Measurements from ENCODE around the gene UGT1A9. TPM values are rescaled to one million over a fixed set of nuclear protein-coding genes. Genes with fewer than 3 reads are reported as not detected.
"Not testable (repeated sequence)": the region's sequence is repeated elsewhere in the genome, so short reads cannot be mapped to it uniquely, and the experiment has no call there.

The UGT1A9 gene
- total and polyA plus RNA-seq, 10 of the 15 experiments (the other 5 are each of a cell fraction or from before 2014, with no cell fraction given), result 0.07 TPM; not detected in 9

GRCh38 chr2:233747283-233747544 lies 75.5 kb downstream of the UGT1A9 start:
- no TSS peak for BruUV-seq (replicated peaks)
- 74% methylated on average over 6 of the region's 6 CpGs for WGBS (ENCODE audit: insufficient coverage, insufficient replicate concordance, low lambda C conversion rate, missing lambda C conversion rate)
- CTCF ChIA-PET, result no interaction called here
- no peak overlapping the region for H3K4me2 ChIP-seq (ENCODE audit: control insufficient read depth, insufficient read depth)
- no peaks in the 10 kb centered on the region for H4K20me1 ChIP-seq (ENCODE audit: control insufficient read depth, insufficient read depth)
- no peaks in the 10 kb centered on the region for H3K79me2 ChIP-seq (ENCODE audit: control insufficient read depth, insufficient read depth, low read length)
- no peak overlapping the region for H3K9ac ChIP-seq (ENCODE audit: control insufficient read depth, insufficient read depth, low read length)
- H3K27me3 ChIP-seq (replicated peaks in 1 of 2; ENCODE audit: control insufficient read depth in 2 of 2, insufficient read depth in 2 of 2, low read length in 1 of 2), result no peaks in the 10 kb centered on the region
- intact Hi-C loops (cut with micrococcal nuclease; ENCODE audit: unreplicated experiment) (no loop called here), in situ Hi-C loops (cut with MboI) (no loop called here)
- no peaks in the 10 kb centered on the region for H3K36me3 ChIP-seq (ENCODE audit: control insufficient read depth in 2 of 2, insufficient read depth in 2 of 2, low read length in 1 of 2)
- DNase-seq (ENCODE audit: low read depth, low spot score), result no peak
- RAD21 ChIA-PET (ENCODE audit: unreplicated experiment), result no interaction called here
- H3K4me1 ChIP-seq (ENCODE audit: control insufficient read depth, insufficient read depth, low read length), result no peaks in the 10 kb centered on the region
- no peak for TF ChIP-seq BCLAF1 (IDR thresholded peaks at IDR 0.05)
- FAIRE-seq, result no peak
- H2AFZ ChIP-seq (ENCODE audit: control insufficient read depth, low read depth, low read length), result no peak overlapping the region
- SMC1A ChIA-PET (ENCODE audit: uncharacterized antibody, unreplicated experiment), result no interaction called here
- no peak overlapping the region for H3K27ac ChIP-seq (ENCODE audit: control insufficient read depth, insufficient read depth)
- POLR2A ChIA-PET, result no interaction called here
- H3K4me3 ChIP-seq, result no peak overlapping the region
- no peak for ATAC-seq
- no peaks in the 10 kb centered on the region; the same call in 2 of the 3 replicates for H3K9me3 ChIP-seq (replicated peaks; ENCODE audit: control insufficient read depth, insufficient read depth, low read length)

- POLR2A ChIA-PET; H3K36me3 ChIP-seq (ENCODE audit: control insufficient read depth in 2 of 2, insufficient read depth in 2 of 2, low read length in 1 of 2); H3K4me1 ChIP-seq (ENCODE audit: control insufficient read depth, insufficient read depth, low read length); H3K9me3 ChIP-seq (replicated peaks; ENCODE audit: control insufficient read depth, insufficient read depth, low read length); DNase-seq (ENCODE audit: low read depth, low spot score); RAD21 ChIA-PET (ENCODE audit: unreplicated experiment); BruUV-seq (replicated peaks); H3K27me3 ChIP-seq (replicated peaks in 1 of 2; ENCODE audit: control insufficient read depth in 2 of 2, insufficient read depth in 2 of 2, low read length in 1 of 2); FAIRE-seq; H3K4me2 ChIP-seq (ENCODE audit: control insufficient read depth, insufficient read depth); intact Hi-C loops (cut with micrococcal nuclease; ENCODE audit: unreplicated experiment); ATAC-seq; H3K79me2 ChIP-seq (ENCODE audit: control insufficient read depth, insufficient read depth, low read length); H4K20me1 ChIP-seq (ENCODE audit: control insufficient read depth, insufficient read depth); CTCF ChIA-PET; H3K27ac ChIP-seq (ENCODE audit: control insufficient read depth, insufficient read depth); H3K9ac ChIP-seq (ENCODE audit: control insufficient read depth, insufficient read depth, low read length); in situ Hi-C loops (cut with MboI); H3K4me3 ChIP-seq; SMC1A ChIA-PET (ENCODE audit: uncharacterized antibody, unreplicated experiment); H2AFZ ChIP-seq (ENCODE audit: control insufficient read depth, low read depth, low read length): not testable (repeated sequence)
- WGBS (ENCODE audit: insufficient coverage, insufficient replicate concordance, low lambda C conversion rate, missing lambda C conversion rate), result 0% methylated on average over 2 of the region's 2 CpGs
These were observed 79.0 kb downstream of the UGT1A9 start for GRCh38 chr2:233750689-233751088.

- H3K4me3 ChIP-seq; FAIRE-seq; in situ Hi-C loops (cut with MboI); H3K27ac ChIP-seq (ENCODE audit: control insufficient read depth, insufficient read depth); H2AFZ ChIP-seq (ENCODE audit: control insufficient read depth, low read depth, low read length); H3K4me2 ChIP-seq (ENCODE audit: control insufficient read depth, insufficient read depth); H3K36me3 ChIP-seq (ENCODE audit: control insufficient read depth in 2 of 2, insufficient read depth in 2 of 2, low read length in 1 of 2); intact Hi-C loops (cut with micrococcal nuclease; ENCODE audit: unreplicated experiment); RAD21 ChIA-PET (ENCODE audit: unreplicated experiment); POLR2A ChIA-PET; H3K27me3 ChIP-seq (replicated peaks in 1 of 2; ENCODE audit: control insufficient read depth in 2 of 2, insufficient read depth in 2 of 2, low read length in 1 of 2); BruUV-seq (replicated peaks); H3K79me2 ChIP-seq (ENCODE audit: control insufficient read depth, insufficient read depth, low read length); DNase-seq (ENCODE audit: low read depth, low spot score); CTCF ChIA-PET; H4K20me1 ChIP-seq (ENCODE audit: control insufficient read depth, insufficient read depth); ATAC-seq; H3K9ac ChIP-seq (ENCODE audit: control insufficient read depth, insufficient read depth, low read length); H3K4me1 ChIP-seq (ENCODE audit: control insufficient read depth, insufficient read depth, low read length); H3K9me3 ChIP-seq (replicated peaks; ENCODE audit: control insufficient read depth, insufficient read depth, low read length): not testable (repeated sequence)
- WGBS (ENCODE audit: insufficient coverage, insufficient replicate concordance, low lambda C conversion rate, missing lambda C conversion rate), result 0% methylated on average over 2 of the region's 2 CpGs
- SMC1A ChIA-PET (ENCODE audit: uncharacterized antibody, unreplicated experiment), result interaction anchor here (0.6 kb wide), 1 partner anchor 127 kb away, joined by 3 read pairs; no protein-coding TSS in a partner anchor
These were observed 79.7 kb downstream of the UGT1A9 start for GRCh38 chr2:233751212-233752009.
